PFSK-1 (cell line): ENCODE measurements around the gene RAD51B.

Source experiments
- FOXP2 ChIP-seq: optimal IDR thresholded peaks from 2 replicates; pipeline ENCODE3; 2011; ENCODE audit warnings: borderline replicate concordance, control low read depth, inconsistent platforms; ENCODE audit not compliant: insufficient read depth; ENCODE audit errors: extremely low read length, extremely low read depth
- POLR2AphosphoS5 ChIP-seq: IDR thresholded peaks from 2 replicates; pipeline ENCODE4 v1.6.1; 2012; ENCODE audit warnings: low read depth, mild to moderate bottlenecking, control low read depth, low read length, moderate library complexity
- REST ChIP-seq, 2 experiments: IDR thresholded peaks; 2 replicates each; pipeline versions ENCODE4 v1.6.1 to v1.8.0; 2011 to 2012; ENCODE audit warnings: low read depth in 2 of 2, low read length in 2 of 2, control low read depth in 1 of 2, inconsistent platforms in 1 of 2, mild to moderate bottlenecking in 1 of 2, moderate library complexity in 1 of 2; ENCODE audit not compliant: insufficient read depth in 1 of 2
- SIN3A ChIP-seq: IDR thresholded peaks from 2 replicates; pipeline ENCODE4 v1.6.1; 2012; ENCODE audit warnings: mild to moderate bottlenecking, low read length, moderate library complexity, borderline replicate concordance; ENCODE audit not compliant: insufficient read depth
- TAF1 ChIP-seq: IDR thresholded peaks from 2 replicates; pipeline ENCODE4 v1.6.1; 2012; ENCODE audit warnings: low read length, control low read depth, borderline replicate concordance; ENCODE audit not compliant: insufficient read depth

Gene RAD51B

GRCh38 chr14:68574906-68575305 is 755.3 kb downstream of the RAD51B start:
- TF ChIP-seq REST (IDR thresholded peaks at IDR 0.05; ENCODE audit: insufficient read depth in 1 of 2, low read depth in 2 of 2, low read length in 2 of 2) (no peak), SIN3A (no peak), TAF1 (no peak), POLR2AphosphoS5 (no peak), FOXP2 (no peak)

GRCh38 chr14:68575426-68575825 is 755.8 kb downstream of the RAD51B start:
- TF ChIP-seq FOXP2 (no peak), SIN3A (no peak), POLR2AphosphoS5 (no peak), REST (IDR thresholded peaks at IDR 0.05; ENCODE audit: insufficient read depth in 1 of 2, low read depth in 2 of 2, low read length in 2 of 2) (no peak), TAF1 (no peak)

- no peak for TF ChIP-seq TAF1
- no peak for TF ChIP-seq FOXP2
- TF ChIP-seq REST (IDR thresholded peaks at IDR 0.05; ENCODE audit: insufficient read depth in 1 of 2, low read depth in 2 of 2, low read length in 2 of 2): no peak
Measured at GRCh38 chr14:68576031-68576430, 756.5 kb downstream of the RAD51B start.

DNA sequence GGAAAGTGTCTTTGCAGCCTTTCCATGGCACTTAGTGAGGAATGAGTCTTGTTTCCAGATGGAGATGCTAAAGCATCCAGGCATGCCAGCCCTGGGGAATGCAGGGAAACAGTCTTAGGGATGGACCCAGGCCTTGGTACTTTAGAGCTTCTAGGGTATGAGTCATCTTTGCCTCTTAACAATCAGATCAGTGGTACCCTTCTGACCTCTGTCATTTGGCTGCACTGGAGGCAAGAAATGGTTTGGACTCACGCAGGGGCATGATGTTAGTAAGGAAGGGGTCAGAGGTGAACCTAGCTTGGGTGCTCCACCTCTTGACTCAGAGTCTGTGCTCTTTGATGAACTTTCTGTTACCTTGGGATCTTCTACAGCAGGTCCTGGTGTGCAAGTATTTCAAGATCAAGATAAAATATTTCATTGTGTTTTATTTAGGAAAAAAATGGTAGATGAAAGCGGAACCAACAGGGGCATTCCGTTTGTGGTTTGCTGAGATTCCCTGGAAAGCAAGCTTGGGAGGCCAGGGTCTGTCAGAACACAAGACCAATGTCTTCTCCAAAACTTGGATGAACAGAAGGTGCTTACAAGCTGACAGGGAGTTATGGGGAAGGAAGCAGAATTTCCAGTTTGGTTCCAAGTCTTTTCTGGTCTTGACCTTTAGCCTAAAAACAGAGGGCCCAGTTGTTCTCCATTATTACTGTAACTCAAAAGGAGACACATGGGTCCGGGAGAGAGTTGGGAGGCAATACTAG is 757.1 kb downstream of the RAD51B start:
- no peak for TF ChIP-seq TAF1

- TF ChIP-seq TAF1: no peak
- TF ChIP-seq REST (IDR thresholded peaks at IDR 0.05; ENCODE audit: insufficient read depth in 1 of 2, low read depth in 2 of 2, low read length in 2 of 2): no peak
- TF ChIP-seq POLR2AphosphoS5: no peak
- no peak for TF ChIP-seq FOXP2
- no peak for TF ChIP-seq SIN3A
Measured at GRCh38 chr14:68577802-68578541, 758.4 kb downstream of the RAD51B start.
